GM18519 (cell line): ENCODE data around the gene PSMD13.
"Not testable (repeated sequence)": the region's sequence is repeated elsewhere in the genome, so short reads cannot be mapped to it uniquely, and the experiment has no call there.

Source experiments
- ATAC-seq: cut with Tn5 transposase; IDR thresholded peaks from one replicate; pipeline ENCODE4 v1.9.1; 2021; ENCODE audit warnings: mild to moderate bottlenecking, moderate library complexity; ENCODE audit not compliant: unreplicated experiment, low FRiP score

PSMD13 gene

GRCh38 chr11:285021-285893, 48.5 kb downstream of the PSMD13 start:
- ATAC-seq = no peak

GRCh38 chr11:285894-286220, 49.1 kb downstream of the PSMD13 start:
- ATAC-seq = no peak

- ATAC-seq = not testable (repeated sequence)
Observed at GRCh38 chr11:286977-287820, 50.4 kb downstream of the PSMD13 start.

GRCh38 chr11:287821-288477, 51.2 kb downstream of the PSMD13 start:
- ATAC-seq = no peak

- no peak for ATAC-seq
Observed at GRCh38 chr11:288478-289397, 52.0 kb downstream of the PSMD13 start, which contains the start of gene PGGHG. TSS of gene PGGHG (plus strand) at chr11:289126. CDS start at chr11:289817, 691 bp downstream.

- ATAC-seq = no peak
Observed at GRCh38 chr11:289398-289711, 52.6 kb downstream of the PSMD13 start.

GRCh38 chr11:289712-290620, 53.2 kb downstream of the PSMD13 start:
- no peak for ATAC-seq

GRCh38 chr11:290621-291231, 54.0 kb downstream of the PSMD13 start:
- no peak for ATAC-seq

- ATAC-seq = no peak
Observed at GRCh38 chr11:291281-292210, 54.8 kb downstream of the PSMD13 start.

GRCh38 chr11:292211-293121, 55.7 kb downstream of the PSMD13 start:
- ATAC-seq = no peak

- ATAC-seq = no peak
Observed at GRCh38 chr11:293271-293851, 56.6 kb downstream of the PSMD13 start.

GRCh38 chr11:293852-294661, 57.3 kb downstream of the PSMD13 start:
- ATAC-seq = no peak

GRCh38 chr11:294780-295179, 58.0 kb downstream of the PSMD13 start:
- ATAC-seq = no peak

GRCh38 chr11:295351-296170, 58.8 kb downstream of the PSMD13 start:
- no peak for ATAC-seq
